HG03575 (cell line): Measurements from ENCODE around the gene FMNL2.

Experiments
- ATAC-seq: cut with Tn5 transposase; IDR thresholded peaks from one replicate; pipeline ENCODE4 v1.9.1; 2021; ENCODE audit not compliant: unreplicated experiment, insufficient number of reproducible peaks, low FRiP score; ENCODE audit errors: extremely low read depth

The FMNL2 gene

GRCh38 chr2:152525277-152525838 lies 190.4 kb downstream of the FMNL2 start:
- no peak for ATAC-seq

DNA sequence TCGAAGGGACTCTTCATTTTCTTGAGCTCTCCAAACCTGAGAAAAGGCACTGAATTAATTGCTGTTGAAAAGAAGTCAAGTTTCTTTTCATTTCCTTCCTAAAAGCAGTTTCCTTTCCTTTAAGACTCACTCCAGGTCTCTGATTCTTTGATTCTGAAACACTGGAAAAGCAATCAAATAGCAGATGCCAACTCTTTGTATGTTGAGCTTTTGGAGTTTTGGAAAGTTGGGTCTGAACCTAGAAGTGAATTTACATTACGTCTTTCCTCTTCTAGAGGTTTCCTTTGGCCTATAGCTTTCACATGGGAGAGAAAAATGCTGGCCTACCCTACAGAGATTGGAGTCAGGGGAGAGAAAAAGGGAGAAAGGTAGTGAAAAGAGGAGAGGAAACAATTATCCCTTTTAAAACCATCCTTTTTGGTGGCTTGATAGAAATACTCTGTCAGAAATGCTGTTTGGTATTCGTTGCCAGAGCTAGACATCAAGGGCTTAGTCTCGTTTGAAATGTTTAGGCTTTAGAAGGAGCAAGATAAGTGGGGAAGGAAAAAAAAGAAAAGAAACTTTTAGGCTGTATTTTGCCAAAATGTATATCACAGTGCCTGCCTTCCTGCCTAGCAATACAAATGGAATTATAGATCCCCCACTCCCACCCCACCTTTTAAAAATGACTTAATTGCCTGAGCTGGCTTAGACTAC lies 194.6 kb downstream of the FMNL2 start:
- no peak for ATAC-seq

DNA sequence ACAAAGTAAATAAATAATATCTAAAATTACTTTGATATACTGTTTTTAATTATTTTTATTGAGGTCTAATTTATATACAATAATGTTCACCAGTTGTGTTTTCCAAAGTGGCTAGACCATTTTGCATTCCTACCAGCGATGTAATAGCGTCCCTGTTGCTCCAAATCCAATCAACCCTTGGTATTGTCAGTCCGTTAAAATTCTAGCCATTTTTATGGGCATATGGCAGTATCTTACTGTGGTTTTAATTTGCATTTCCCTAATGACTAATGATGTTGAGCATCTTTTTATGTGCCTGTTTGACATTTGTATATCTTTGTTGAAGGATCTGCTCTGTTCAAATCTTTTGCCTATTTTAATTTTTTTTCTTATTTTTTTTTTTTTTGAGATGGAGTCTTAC lies 197.3 kb downstream of the FMNL2 start:
- no peak for ATAC-seq

GRCh38 chr2:152534460-152535135 lies 199.6 kb downstream of the FMNL2 start:
- ATAC-seq: no peak

- no peak for ATAC-seq
Observed at GRCh38 chr2:152537081-152537651, 202.2 kb downstream of the FMNL2 start.

GRCh38 chr2:152539424-152539823 lies 204.4 kb downstream of the FMNL2 start:
- no peak for ATAC-seq

DNA sequence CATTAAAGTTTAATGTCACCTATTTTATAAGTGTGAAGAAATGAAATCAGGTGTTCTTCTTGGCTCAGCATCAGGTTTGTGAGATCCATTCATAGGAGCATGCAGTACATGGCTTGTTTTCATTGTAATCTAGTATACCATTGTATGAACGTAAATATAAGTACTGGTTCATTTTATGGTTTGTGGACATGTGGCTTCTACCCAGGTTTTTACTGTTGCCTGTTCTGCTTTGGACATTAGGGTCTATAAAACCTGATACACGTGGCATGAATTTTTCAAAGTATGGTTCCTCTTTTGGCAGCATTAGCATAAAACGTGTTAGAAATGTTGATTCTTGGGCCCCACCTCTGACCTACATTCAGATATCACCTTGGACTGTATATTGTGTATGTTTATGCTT lies 206.7 kb downstream of the FMNL2 start:
- ATAC-seq: no peak

- ATAC-seq: no peak
Observed at GRCh38 chr2:152542337-152542994, 207.5 kb downstream of the FMNL2 start.

DNA sequence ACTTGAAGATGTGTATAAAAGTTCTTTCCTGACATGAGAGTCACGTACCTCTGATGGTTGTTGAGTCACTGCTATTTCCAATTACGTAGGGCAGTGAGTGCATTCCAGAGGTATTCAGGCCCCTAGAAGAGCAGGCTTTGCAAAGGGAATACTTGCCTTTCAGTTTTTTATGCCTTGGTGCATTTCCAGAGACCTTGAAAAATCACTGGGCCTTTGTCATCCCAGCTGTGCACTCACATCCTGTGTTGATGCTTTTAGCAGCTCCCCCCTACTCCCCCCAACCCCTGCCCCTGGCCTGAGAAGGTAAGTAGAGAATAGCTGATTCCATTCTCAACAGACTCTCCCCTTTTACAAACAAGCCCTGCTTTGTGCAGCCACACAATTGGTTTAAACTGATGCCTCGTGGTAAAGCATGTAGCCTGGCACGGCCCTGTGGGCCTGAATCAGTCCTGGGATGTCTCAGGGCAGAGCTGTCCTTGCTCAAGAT lies 208.1 kb downstream of the FMNL2 start:
- no peak for ATAC-seq

DNA sequence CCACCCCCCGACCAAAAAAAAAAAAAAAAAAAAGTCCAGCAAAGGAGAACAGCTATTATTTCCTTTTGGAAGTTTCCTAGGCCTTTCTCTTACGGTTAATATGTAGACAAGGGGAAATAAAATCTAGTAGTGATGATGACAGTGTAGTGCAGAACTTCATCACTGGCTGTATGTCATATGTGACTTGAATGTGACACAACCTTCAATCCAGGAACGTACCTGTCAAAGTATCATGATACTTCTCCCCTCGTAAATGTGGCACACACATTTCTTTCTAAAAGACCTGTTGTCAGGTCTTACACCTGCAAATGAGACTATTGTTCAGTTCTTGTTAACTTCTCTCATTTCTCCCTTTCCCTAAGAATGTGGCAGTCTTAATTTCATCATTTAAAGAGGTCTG lies 208.7 kb downstream of the FMNL2 start:
- no peak for ATAC-seq

GRCh38 chr2:152544638-152545037 lies 209.7 kb downstream of the FMNL2 start:
- no peak for ATAC-seq

GRCh38 chr2:152546230-152546837 lies 211.4 kb downstream of the FMNL2 start:
- no peak for ATAC-seq

GRCh38 chr2:152548111-152548875 lies 213.3 kb downstream of the FMNL2 start:
- ATAC-seq: no peak

GRCh38 chr2:152548996-152549395 lies 214.0 kb downstream of the FMNL2 start:
- ATAC-seq: no peak

DNA sequence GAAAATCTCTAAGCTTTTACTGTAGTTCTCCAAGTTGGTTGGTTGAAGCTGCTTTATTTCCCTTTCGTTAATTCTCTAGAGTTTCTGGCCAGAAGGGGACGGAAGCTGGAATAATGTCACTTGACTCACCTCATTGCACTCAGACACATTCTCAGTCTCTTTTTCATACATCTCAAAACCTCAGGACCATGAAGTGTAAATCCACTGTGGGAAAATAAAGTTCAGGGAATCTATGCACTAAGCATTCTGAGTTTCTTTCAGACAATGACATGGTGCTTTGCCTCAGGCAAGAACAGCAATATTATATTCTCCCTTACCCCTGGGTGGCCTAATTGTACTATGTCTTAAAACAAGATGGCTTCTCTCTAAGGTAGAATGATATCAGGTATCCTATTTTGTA lies 214.4 kb downstream of the FMNL2 start:
- no peak for ATAC-seq

GRCh38 chr2:152550386-152550785 lies 215.4 kb downstream of the FMNL2 start:
- ATAC-seq: no peak

DNA sequence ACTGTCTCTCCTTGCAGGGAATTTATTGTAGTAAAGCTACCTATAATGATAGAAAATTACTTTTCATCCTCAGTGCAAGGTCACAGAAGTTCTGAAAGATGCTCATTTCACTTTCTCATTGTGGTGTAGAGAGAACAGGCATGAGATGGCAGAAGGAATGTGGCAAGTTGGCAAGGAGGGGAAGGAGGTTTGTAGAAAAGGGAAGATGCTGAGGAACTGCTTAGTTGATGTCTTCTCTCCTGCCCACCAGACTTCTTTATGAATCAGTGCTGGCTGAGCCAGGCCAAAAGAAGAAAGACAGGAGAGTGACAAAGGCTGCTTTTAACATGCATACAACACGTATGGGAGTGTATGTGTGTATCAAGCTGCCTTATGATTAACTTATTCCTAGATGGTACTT lies 217.9 kb downstream of the FMNL2 start:
- no peak for ATAC-seq

DNA sequence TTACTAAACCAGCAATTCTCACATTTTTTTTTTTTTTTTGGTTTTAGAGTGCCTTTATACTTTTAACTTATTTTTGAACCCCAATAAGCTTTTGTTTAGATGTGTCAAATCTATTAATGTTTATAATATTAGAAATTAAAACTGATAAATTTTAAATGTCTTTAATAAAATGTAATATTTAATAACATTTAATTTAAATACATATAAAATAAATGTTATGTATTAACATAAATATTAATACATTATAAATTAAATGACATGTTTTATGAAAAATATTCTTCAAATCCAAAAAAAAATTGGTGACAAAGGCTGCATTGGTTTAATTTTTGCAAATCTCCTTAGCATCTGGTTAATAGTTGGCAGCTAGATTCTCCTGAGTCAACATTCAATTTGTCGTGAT lies 218.5 kb downstream of the FMNL2 start:
- ATAC-seq: no peak
